Stimulated activated memory B cell treated with anti-CD40 and anti-IgM and Interleukin-4, amounts not matched to agents 10 μg/mL and 1 μg/mL and 100 μg/mL, for 72 hours (primary cell): Measurements from ENCODE around the gene HIPK2.
A peak's percentile ranks its signal among the peaks of the same experiment; 100 is the strongest.
"Not testable (repeated sequence)": the region's sequence is repeated elsewhere in the genome, so short reads cannot be mapped to it uniquely, and the experiment has no call there.

Experiments
- ATAC-seq: fragments of 150-1000 bp; cut with Tn5 transposase; 2 replicates; pipeline ENCODE4 v1.10.0; 2021
- H3K27ac Mint-ChIP-seq: one replicate; pipeline ENCODE4 v1.8.0; 2022; ENCODE audit warnings: mild to moderate bottlenecking, mixed read lengths
- H3K27me3 Mint-ChIP-seq: one replicate; pipeline ENCODE4 v1.8.0; 2022; ENCODE audit warnings: mixed read lengths
- H3K36me3 Mint-ChIP-seq: one replicate; pipeline ENCODE4 v1.8.0; 2022; ENCODE audit warnings: mixed read lengths
- H3K4me1 Mint-ChIP-seq: one replicate; pipeline ENCODE4 v1.8.0; 2022; ENCODE audit warnings: mixed read lengths
- H3K4me3 Mint-ChIP-seq: one replicate; pipeline ENCODE4 v1.8.0; 2022; ENCODE audit warnings: mild to moderate bottlenecking, moderate library complexity, mixed read lengths
- H3K9me3 Mint-ChIP-seq: one replicate; pipeline ENCODE4 v1.8.0; 2022; ENCODE audit warnings: mixed read lengths

Gene HIPK2

GRCh38 chr7:139630643-139631519, 146.9 kb downstream of the HIPK2 start:
- no peak for ATAC-seq
- Mint-ChIP-seq H3K36me3 (peaks cover 59% of the 10 kb centered on the region), H3K27me3 (no peaks in the 10 kb centered on the region), H3K4me3 (no peak overlapping the region), H3K4me1 (peaks cover 17% of the 10 kb centered on the region), H3K9me3 (no peaks in the 10 kb centered on the region), H3K27ac (no peak overlapping the region)

- Mint-ChIP-seq H3K4me3 (no peak overlapping the region), H3K36me3 (peaks cover 63% of the 10 kb centered on the region), H3K27me3 (no peaks in the 10 kb centered on the region), H3K4me1 (peaks cover 13% of the 10 kb centered on the region), H3K9me3 (no peaks in the 10 kb centered on the region), H3K27ac (no peak overlapping the region)
- no peak for ATAC-seq
Measured at GRCh38 chr7:139629392-139630082, 148.3 kb downstream of the HIPK2 start.

DNA sequence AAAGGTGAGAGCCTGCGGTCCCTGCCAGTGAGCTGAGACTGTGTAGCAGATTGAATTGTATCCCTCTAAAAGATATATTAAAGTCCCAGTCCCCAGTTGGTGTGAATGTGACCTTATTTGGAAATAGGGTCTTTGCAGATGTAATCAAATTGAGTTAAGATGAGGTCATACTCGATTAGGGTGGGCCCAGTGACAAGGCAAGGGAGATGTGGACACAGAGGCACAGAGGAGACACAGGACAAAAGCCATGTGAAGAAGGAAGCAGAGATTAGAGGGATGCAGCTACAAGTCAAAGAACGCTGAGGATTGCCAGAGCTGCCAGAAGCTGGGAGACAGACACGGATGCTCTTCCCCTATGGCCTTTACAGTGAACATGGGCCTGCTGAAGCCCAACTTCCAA, 150.0 kb downstream of the HIPK2 start:
- no peak for ATAC-seq
- Mint-ChIP-seq H3K4me3 (no peak overlapping the region), H3K36me3 (peaks cover 67% of the 10 kb centered on the region), H3K27ac (peak overlapping the region; percentile 38), H3K4me1 (peaks cover 13% of the 10 kb centered on the region), H3K9me3 (no peaks in the 10 kb centered on the region), H3K27me3 (no peaks in the 10 kb centered on the region)

DNA sequence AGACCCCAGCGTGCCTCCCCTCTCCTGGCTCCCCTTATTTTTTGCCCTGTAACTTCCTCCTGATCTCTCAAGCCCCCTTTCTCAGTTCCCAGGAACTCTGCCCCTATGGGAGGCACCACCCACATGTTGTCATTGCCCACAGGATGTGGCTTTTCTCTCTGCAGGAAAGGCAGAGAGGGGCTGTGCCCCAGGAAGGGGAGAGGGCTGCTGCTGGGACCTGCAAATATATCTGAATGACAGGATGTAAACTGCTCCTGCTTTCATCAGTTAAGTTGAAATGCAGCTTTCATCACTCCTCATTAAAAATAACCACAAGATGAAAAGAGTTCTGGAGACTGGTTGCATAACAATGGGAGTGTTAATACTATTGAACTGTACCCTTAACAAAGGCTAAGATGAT, 151.0 kb downstream of the HIPK2 start:
- ATAC-seq: no peak
- H3K9me3 Mint-ChIP-seq: no peaks in the 10 kb centered on the region
- no peaks in the 10 kb centered on the region for H3K27me3 Mint-ChIP-seq
- H3K4me1 Mint-ChIP-seq: peaks cover 13% of the 10 kb centered on the region
- H3K27ac Mint-ChIP-seq: peak overlapping the region; percentile 38
- H3K4me3 Mint-ChIP-seq: no peak overlapping the region
- peaks cover 67% of the 10 kb centered on the region for H3K36me3 Mint-ChIP-seq

GRCh38 chr7:139623518-139623917, 154.3 kb downstream of the HIPK2 start:
- no peaks in the 10 kb centered on the region for H3K27me3 Mint-ChIP-seq
- peaks cover 55% of the 10 kb centered on the region for H3K36me3 Mint-ChIP-seq
- H3K4me3 Mint-ChIP-seq: no peak overlapping the region
- no peak overlapping the region for H3K27ac Mint-ChIP-seq
- no peak for ATAC-seq
- no peaks in the 10 kb centered on the region for H3K9me3 Mint-ChIP-seq
- H3K4me1 Mint-ChIP-seq: peaks cover 13% of the 10 kb centered on the region

- no peak overlapping the region for H3K27ac Mint-ChIP-seq
- H3K4me3 Mint-ChIP-seq: no peak overlapping the region
- peaks cover 57% of the 10 kb centered on the region for H3K36me3 Mint-ChIP-seq
- H3K4me1 Mint-ChIP-seq: no peaks in the 10 kb centered on the region
- ATAC-seq: peak; percentile 48
- H3K9me3 Mint-ChIP-seq: no peaks in the 10 kb centered on the region
- H3K27me3 Mint-ChIP-seq: no peaks in the 10 kb centered on the region
Measured at GRCh38 chr7:139620676-139621344, 157.0 kb downstream of the HIPK2 start.

GRCh38 chr7:139619367-139619657, 158.5 kb downstream of the HIPK2 start:
- Mint-ChIP-seq H3K4me3 (no peak overlapping the region), H3K9me3 (no peaks in the 10 kb centered on the region), H3K27ac (no peak overlapping the region), H3K36me3 (peaks cover 53% of the 10 kb centered on the region), H3K27me3 (no peaks in the 10 kb centered on the region), H3K4me1 (no peaks in the 10 kb centered on the region)
- no peak for ATAC-seq

- Mint-ChIP-seq H3K9me3 (no peaks in the 10 kb centered on the region), H3K27ac (no peak overlapping the region), H3K4me3 (no peak overlapping the region), H3K27me3 (no peaks in the 10 kb centered on the region), H3K4me1 (no peaks in the 10 kb centered on the region), H3K36me3 (peaks cover 53% of the 10 kb centered on the region)
- no peak for ATAC-seq
Measured at GRCh38 chr7:139618482-139619366, 159.1 kb downstream of the HIPK2 start.

DNA sequence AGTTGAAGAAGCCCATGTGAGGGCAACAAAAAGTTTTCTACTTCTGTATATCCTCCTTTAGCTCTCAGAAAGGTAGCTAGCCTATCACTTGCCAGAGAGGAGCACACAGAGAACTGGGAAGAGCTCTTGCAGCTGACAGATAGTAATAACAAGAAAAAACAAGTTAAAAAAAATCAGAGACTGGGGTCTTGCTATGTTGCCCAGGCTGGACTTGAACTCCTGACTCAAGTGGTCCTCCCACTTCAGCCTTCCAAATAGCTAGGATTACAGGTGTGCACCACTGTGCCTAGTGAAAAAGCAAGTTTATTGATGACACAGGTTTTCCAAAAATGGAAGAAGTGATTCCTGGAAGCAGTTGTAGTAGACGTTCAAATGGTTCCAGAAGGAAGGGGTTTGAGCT, 160.7 kb downstream of the HIPK2 start:
- Mint-ChIP-seq H3K4me1 (no peaks in the 10 kb centered on the region), H3K27me3 (no peaks in the 10 kb centered on the region), H3K4me3 (no peak overlapping the region), H3K27ac (no peak overlapping the region), H3K36me3 (peaks cover 67% of the 10 kb centered on the region), H3K9me3 (no peaks in the 10 kb centered on the region)
- no peak for ATAC-seq

DNA sequence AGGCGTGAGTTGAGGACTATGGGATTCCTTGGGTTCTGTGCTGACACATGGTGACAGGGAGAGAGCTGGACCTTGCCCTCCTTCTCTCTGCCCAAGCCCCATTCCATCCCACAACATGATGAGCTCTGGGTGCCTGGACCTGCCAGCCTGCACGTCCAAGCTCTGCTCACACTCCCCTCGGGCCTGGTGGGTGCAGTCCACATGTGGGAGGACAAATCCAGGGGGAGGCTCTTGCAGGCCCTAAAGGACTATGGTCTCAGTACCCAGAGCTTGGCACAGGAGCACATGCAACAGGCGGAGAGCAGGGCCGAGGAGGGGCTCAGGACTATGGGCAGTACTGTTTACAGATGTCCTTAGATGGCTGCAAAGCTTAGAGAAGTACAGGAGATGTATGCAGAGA, 162.9 kb downstream of the HIPK2 start:
- H3K4me3 Mint-ChIP-seq: no peak overlapping the region
- H3K4me1 Mint-ChIP-seq: no peaks in the 10 kb centered on the region
- H3K27me3 Mint-ChIP-seq: no peaks in the 10 kb centered on the region
- H3K36me3 Mint-ChIP-seq: peaks cover 74% of the 10 kb centered on the region
- no peaks in the 10 kb centered on the region for H3K9me3 Mint-ChIP-seq
- no peak for ATAC-seq
- H3K27ac Mint-ChIP-seq: no peak overlapping the region

DNA sequence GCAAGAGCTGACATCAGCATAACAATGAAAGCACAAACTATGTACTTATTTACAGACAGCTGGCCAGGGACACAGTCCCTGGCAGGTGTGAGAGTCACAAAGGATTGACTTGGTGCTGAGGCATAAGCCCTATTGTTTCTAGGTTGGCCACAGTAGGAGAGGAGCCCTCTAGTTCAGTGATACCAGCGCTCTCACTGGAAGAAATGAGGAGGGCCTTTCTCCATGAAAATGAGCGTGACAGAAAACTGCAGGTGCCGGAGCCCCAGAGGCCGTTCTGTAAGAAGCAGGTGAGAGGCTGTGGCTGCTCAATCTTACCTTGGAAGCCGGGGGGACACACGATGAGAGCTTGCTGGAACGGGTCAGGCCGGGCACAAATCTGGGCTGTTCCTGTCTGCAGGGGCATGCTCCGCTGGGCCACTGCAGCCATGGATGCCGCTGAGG, 163.8 kb downstream of the HIPK2 start:
- Mint-ChIP-seq H3K4me3 (no peak overlapping the region), H3K9me3 (no peaks in the 10 kb centered on the region), H3K36me3 (peaks cover 83% of the 10 kb centered on the region), H3K27ac (no peak overlapping the region), H3K27me3 (no peaks in the 10 kb centered on the region), H3K4me1 (no peaks in the 10 kb centered on the region)
- ATAC-seq: no peak

GRCh38 chr7:139611556-139611955, 166.2 kb downstream of the HIPK2 start:
- ATAC-seq: not testable (repeated sequence)
- peaks cover 89% of the 10 kb centered on the region for H3K36me3 Mint-ChIP-seq

GRCh38 chr7:139610595-139610994, 167.2 kb downstream of the HIPK2 start:
- H3K27ac Mint-ChIP-seq: no peak overlapping the region
- H3K4me3 Mint-ChIP-seq: no peak overlapping the region
- no peaks in the 10 kb centered on the region for H3K4me1 Mint-ChIP-seq
- no peaks in the 10 kb centered on the region for H3K27me3 Mint-ChIP-seq
- peaks cover 81% of the 10 kb centered on the region for H3K36me3 Mint-ChIP-seq
- ATAC-seq: no peak
- H3K9me3 Mint-ChIP-seq: peaks cover 3% of the 10 kb centered on the region

More at GRCh38 chr7:139611556-139611955, 166.2 kb downstream of the HIPK2 start:
- not testable (repeated sequence) for H3K4me3 Mint-ChIP-seq, H3K4me1 Mint-ChIP-seq, H3K9me3 Mint-ChIP-seq, H3K27me3 Mint-ChIP-seq, H3K27ac Mint-ChIP-seq

DNA sequence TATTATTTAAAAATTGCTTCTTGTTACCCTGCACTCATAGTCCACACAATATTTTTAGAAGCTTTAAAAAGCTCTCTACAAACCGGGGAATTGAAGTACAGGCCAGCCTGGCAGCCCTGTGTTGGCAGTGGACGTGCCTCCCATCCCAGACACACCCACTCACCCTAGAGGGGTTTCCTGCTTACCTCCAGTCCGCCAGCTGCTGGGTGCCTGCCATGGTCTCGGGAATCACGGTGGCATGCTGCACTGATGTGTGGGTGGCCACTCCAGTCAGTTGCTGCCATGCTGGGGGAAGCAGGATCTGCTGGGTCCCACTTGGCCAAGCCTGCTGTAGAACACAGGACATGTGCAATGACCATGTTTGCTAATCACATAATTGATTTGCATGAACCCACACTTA, 173.9 kb downstream of the HIPK2 start:
- ATAC-seq: no peak
- no peak overlapping the region for H3K4me3 Mint-ChIP-seq
- H3K4me1 Mint-ChIP-seq: no peaks in the 10 kb centered on the region
- H3K27ac Mint-ChIP-seq: no peak overlapping the region
- H3K27me3 Mint-ChIP-seq: no peaks in the 10 kb centered on the region
- peaks cover 47% of the 10 kb centered on the region for H3K36me3 Mint-ChIP-seq
- peaks cover 3% of the 10 kb centered on the region for H3K9me3 Mint-ChIP-seq

- no peak overlapping the region for H3K4me3 Mint-ChIP-seq
- H3K27ac Mint-ChIP-seq: no peak overlapping the region
- peaks cover 48% of the 10 kb centered on the region for H3K36me3 Mint-ChIP-seq
- no peaks in the 10 kb centered on the region for H3K27me3 Mint-ChIP-seq
- ATAC-seq: no peak
- H3K9me3 Mint-ChIP-seq: peaks cover 3% of the 10 kb centered on the region
- H3K4me1 Mint-ChIP-seq: no peaks in the 10 kb centered on the region
Measured at GRCh38 chr7:139603282-139603681, 174.5 kb downstream of the HIPK2 start.
